ENCODE data around the gene AKT3.

GRCh38 chr1:243827206-243827605 lies 22.8 kb downstream of the AKT3 start:
- TF ChIP-seq CTCF (IDR thresholded peaks at IDR 0.05) (no peak), POLR2AphosphoS5 (IDR thresholded peaks at IDR 0.05) (no peak), POLR2A (IDR thresholded peaks at IDR 0.05) (no peak)

Data from upper lobe of left lung (tissue), 4 donors.